ENCODE measurements around the gene ARHGDIB.

ARHGDIB gene

GRCh38 chr12:14911131-14911530 lies 50.3 kb downstream of the ARHGDIB start:
- no peak for DNase-seq (ENCODE audit: low read depth)
- TF ChIP-seq CTCF (conservative IDR thresholded peaks at IDR 0.05; ENCODE audit: low read length): no peak
- no peak overlapping the region for H3K4me3 ChIP-seq (ENCODE audit: low read length)

- H3K4me3 ChIP-seq (ENCODE audit: low read length): no peak overlapping the region
- no peak for DNase-seq (ENCODE audit: low read depth)
- no peak for TF ChIP-seq CTCF (conservative IDR thresholded peaks at IDR 0.05; ENCODE audit: low read length)
These were observed 51.1 kb downstream of the ARHGDIB start for GRCh38 chr12:14910090-14910915.

- H3K4me3 ChIP-seq (ENCODE audit: low read length): no peak overlapping the region
- DNase-seq (ENCODE audit: low read depth): no peak
- TF ChIP-seq CTCF (conservative IDR thresholded peaks at IDR 0.05; ENCODE audit: low read length): no peak
These were observed 53.4 kb downstream of the ARHGDIB start for GRCh38 chr12:14907953-14908352.

DNA sequence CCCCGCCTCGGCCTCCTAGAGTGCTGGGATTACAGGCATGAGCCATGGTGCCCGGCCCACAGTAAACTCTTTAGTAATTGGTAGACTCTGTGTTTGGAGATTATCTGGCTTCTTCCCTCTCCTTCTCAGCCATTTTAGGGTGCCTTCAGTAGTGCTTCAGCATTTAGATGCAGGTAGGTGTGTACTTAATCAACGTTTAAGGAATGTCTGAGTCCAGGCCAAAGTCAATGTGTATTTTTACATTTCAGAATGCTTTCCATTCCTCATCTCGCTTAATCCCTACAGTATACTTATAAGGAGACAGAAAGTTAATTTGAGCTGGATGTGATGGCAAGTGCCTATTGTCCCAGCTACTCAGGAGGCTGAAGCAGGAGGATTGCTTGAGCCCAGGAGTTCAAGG lies 55.3 kb downstream of the ARHGDIB start:
- H3K4me3 ChIP-seq (ENCODE audit: low read length): no peak overlapping the region
- TF ChIP-seq CTCF (conservative IDR thresholded peaks at IDR 0.05; ENCODE audit: low read length): no peak
- DNase-seq (ENCODE audit: low read depth): no peak

DNA sequence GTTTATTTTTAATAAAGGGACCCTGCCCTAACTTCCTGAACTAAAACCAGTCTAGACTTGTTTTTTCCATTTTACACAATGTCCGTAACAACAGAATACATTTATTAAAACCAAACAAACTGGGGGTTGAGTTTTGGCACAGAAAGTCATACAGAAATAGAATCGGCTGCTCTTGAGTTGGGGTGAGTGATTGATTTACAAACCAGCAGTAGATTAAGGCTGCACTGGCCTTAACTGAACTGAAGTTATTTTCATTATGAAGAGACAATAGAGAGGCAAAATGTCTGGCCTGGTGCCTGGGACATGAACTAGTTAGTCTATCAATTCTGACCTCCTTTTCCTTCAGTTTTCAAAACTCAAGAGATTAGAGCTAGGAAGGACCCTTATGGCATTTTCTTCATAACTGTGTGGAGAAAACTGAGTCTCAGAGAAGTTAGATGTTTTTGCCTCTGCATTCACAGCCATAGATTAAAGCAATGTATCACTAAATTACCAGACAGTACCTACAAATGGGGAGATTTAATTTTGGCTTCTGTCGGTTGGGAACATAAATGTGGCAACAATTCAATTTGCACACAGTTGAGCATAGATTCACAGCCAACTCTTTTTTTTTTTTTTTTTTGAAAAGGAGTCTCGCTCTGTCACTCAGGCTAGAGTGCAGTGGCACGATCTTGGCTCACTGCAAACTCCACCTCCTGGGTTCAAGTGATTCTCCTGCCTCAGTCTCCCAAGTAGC lies 56.0 kb downstream of the ARHGDIB start:
- H3K4me3 ChIP-seq (ENCODE audit: low read length): no peak overlapping the region
- TF ChIP-seq CTCF (conservative IDR thresholded peaks at IDR 0.05; ENCODE audit: low read length): no peak
- DNase-seq (ENCODE audit: low read depth): no peak

GRCh38 chr12:14904854-14905253 lies 56.5 kb downstream of the ARHGDIB start:
- H3K4me3 ChIP-seq (ENCODE audit: low read length): no peak overlapping the region
- no peak for TF ChIP-seq CTCF (conservative IDR thresholded peaks at IDR 0.05; ENCODE audit: low read length)
- DNase-seq (ENCODE audit: low read depth): no peak

Data from AG10803 (cell line).